ENCODE measurements around the gene MGA.

DNA sequence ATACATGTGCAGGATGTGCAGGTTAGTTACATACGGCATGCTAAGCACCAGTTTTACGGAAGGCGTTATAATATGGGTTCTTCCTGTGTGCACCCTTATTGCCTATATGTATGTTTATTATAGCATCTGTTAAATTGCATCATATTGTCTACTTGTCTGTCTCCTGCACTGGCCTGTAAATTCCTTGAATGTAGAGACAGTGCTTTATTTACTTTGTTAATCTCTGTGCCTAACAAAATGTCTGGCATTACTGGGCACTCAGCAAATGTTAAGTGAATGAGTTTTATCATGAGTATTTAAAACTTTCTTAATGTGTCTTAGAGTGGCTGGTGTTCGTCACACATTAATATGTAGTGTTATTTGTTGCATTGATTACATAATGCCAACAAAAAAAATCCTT lies 23.8 kb downstream of the MGA start:
- TF ChIP-seq, protein P1, sequence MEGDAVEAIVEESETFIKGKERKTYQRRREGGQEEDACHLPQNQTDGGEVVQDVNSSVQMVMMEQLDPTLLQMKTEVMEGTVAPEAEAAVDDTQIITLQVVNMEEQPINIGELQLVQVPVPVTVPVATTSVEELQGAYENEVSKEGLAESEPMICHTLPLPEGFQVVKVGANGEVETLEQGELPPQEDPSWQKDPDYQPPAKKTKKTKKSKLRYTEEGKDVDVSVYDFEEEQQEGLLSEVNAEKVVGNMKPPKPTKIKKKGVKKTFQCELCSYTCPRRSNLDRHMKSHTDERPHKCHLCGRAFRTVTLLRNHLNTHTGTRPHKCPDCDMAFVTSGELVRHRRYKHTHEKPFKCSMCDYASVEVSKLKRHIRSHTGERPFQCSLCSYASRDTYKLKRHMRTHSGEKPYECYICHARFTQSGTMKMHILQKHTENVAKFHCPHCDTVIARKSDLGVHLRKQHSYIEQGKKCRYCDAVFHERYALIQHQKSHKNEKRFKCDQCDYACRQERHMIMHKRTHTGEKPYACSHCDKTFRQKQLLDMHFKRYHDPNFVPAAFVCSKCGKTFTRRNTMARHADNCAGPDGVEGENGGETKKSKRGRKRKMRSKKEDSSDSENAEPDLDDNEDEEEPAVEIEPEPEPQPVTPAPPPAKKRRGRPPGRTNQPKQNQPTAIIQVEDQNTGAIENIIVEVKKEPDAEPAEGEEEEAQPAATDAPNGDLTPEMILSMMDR (conservative IDR thresholded peaks at IDR 0.05) = no peak
- TF ChIP-seq EZH2 (IDR thresholded peaks at IDR 0.05; ENCODE audit: low read depth) = no peak
